Psoas muscle (tissue), 8 donors: ENCODE results near the gene KDM1A. TPM values are rescaled to one million over a fixed set of nuclear protein-coding genes. Genes with fewer than 3 reads are reported as not detected.

Experiments
- ATAC-seq, 4 donors: fragments of 200-7000 bp; cut with Tn5 transposase; one replicate each; pipeline ENCODE4 v1.9.1; 2020; ENCODE audit warnings: moderate library complexity in 3 of 4, mild to moderate bottlenecking in 2 of 4
- DNase-seq, 2 donors: peaks; one replicate each; pipeline ENCODE4 v3.0.0-alpha.2; 2020
- H3K27ac ChIP-seq: fragments of 200-600 bp; one replicate; pipeline ENCODE4 v1.8.0; 2022
- H3K27me3 ChIP-seq, 3 donors: fragments of 200-600 bp in 1 of 3; one replicate each; pipeline versions ENCODE4 v1.6.1 to v1.8.0; 2013 to 2022; ENCODE audit warnings: low read length in 2 of 3, mild to moderate bottlenecking in 2 of 3, moderate library complexity in 1 of 3; ENCODE audit not compliant: insufficient read depth in 3 of 3
- H3K36me3 ChIP-seq, 2 donors: fragments of 200-600 bp in 1 of 2; one replicate each; pipeline versions ENCODE4 v1.6.1 to v1.8.0; 2013 to 2022; ENCODE audit warnings: low read depth in 1 of 2, mild to moderate bottlenecking in 1 of 2, moderate library complexity in 1 of 2; ENCODE audit not compliant: insufficient read depth in 1 of 2
- H3K4me1 ChIP-seq: fragments of 200-600 bp; one replicate; pipeline ENCODE4 v1.8.0; 2022
- H3K4me3 ChIP-seq: fragments of 200-600 bp; one replicate; pipeline ENCODE4 v1.8.0; 2022; ENCODE audit warnings: mild to moderate bottlenecking
- H3K9me3 ChIP-seq: fragments of 200-600 bp; one replicate; pipeline ENCODE4 v1.8.0; 2022
- CTCF ChIP-seq: fragments of 200-600 bp; IDR thresholded peaks from one replicate; pipeline ENCODE4 v1.8.0; 2022; ENCODE audit warnings: antibody characterized with exemption
- WGBS, 3 donors: extraction: QIAGEN DNeasy Blood & Tissue Kit; methylation state at CpG; one replicate each; pipeline versions ENCODE4 v1.1.6 to v1.1.7; 2013; 5-methylcytosine and 5-hydroxymethylcytosine counted together
- intact Hi-C, 2 donors: fragments of 100-400 bp; cut with DNase I; formaldehyde crosslinking; loops; one replicate each; pipeline versions ENCODE4 v1.11.0 to v1.14.2; 2022
- polyA plus RNA-seq, 3 donors: library from polyadenylated mRNA; stranded (reverse); fragments of 200-250 nt; gene quantifications; one replicate each; pipeline ENCODE4 v1.2.3, GENCODE V29; 2013
- total RNA-seq, 4 donors: library from RNA; stranded (reverse); fragmentation: NEBNext Ultra II Directional in 2 of 4; extraction: Animal tissue kit (Norgen Biotek cat#: 25700) in 2 of 4; gene quantifications; one replicate each; pipeline versions ENCODE4 v1.2.1 to v1.2.4, GENCODE V29; 2021 to 2023
- donor health status: healthy with polysubstance abuse.
- donor health status: DM: no; HTN: no; CAD: no; lungs with moderate emphysema.
- donor health status: Bipolar disorder and iron deficiency.
- donor health status: healthy.
- donor health status: DM: yes; HTN: yes; CAD: no.
- donor health status: DM: no; HTN: no; CAD: no.
- donor health status: DM: no; HTN: no; CAD: no.
- donor health status: DM: yes; HTN: yes; CAD: no.

KDM1A gene
- total and polyA plus RNA-seq, 7 donors: 29.1 to 49.2 (median 41.5) TPM

DNA sequence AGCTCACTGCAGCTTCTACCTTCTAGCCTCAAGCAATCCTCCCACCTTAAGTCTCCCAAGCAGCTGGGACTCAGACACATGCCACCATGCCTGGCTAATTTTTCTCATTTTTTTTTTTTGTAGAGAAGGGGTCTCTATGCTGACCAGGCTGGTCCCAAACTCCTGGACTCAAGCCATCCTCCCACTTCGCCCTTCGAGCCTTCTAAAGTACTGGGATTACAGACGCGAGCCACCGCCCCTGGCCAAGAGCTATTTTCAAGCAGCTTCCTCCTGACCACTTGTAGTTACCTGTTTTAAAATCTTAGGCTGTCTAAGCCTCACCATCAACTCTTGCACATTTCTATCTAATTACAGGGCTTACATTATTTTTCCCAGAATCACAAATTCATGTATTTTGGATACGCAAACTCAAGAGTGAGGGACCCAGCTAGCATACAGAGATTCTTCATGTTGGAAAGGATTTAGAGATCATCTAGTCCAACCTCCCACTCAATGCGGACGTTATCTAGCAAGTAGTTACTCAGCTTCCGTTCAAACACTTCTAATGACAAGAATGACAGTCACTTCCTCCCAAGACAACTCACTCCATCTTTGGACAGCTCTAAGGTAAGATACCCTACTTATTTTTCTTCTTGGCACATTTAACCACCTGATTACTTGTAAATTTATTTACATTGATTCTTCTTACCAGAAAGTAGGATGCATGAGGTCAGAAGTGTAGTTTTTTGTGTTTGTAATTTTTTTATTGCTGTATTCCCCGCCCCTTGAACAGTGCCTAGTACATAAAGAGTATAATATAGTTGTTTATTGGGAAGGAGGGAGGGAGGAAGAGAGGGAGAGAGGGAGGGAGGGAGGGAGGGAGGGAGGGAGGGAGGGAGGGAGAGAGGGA lies 84.0 kb downstream of the KDM1A start:
- ATAC-seq: no peak
- Histone ChIP-seq H3K27me3 (no peaks in the 10 kb centered on the region), H3K36me3 (peaks cover 0 to 19% of the 10 kb centered on the region in 2 donors), H3K4me3 (no peak overlapping the region), H3K4me1 (peaks cover 37% of the 10 kb centered on the region), H3K27ac (peak overlapping the region; percentile 31), H3K9me3 (no peaks in the 10 kb centered on the region)
- no peak for TF ChIP-seq CTCF
- intact Hi-C loops: no loop called here
- DNase-seq: no peak
- WGBS, 3 donors: 67 to 75% (median 71%) methylated on average over 10 of the region's 10 CpGs

DNA sequence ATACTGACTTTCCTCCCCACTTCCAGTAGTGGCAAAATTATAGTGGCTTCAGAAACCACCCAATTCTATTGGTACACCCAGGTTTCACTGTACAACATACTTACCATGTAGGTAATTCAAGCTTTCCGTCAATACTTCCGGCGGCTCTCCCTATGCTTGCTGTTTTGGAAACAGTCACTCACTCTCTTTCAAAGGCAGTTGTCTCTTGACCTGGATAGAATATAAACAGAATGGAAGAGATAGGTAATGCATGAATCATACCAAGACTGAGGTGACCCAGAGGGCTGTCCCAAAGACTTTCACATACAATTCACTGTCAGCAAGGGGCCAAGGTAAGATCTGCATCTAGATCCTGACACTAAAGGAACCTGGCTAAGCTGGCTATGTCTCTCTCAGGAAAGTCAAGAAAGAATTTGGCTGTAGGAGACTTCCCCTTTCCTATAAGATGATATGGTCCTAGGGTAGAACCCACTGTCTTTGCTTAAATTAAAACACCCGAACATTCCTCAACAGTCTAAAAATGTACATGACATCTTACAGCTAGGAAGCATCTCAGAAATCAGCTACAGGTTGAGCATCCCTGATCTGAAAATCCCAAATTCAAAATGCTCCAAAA lies 89.8 kb downstream of the KDM1A start:
- no peaks in the 10 kb centered on the region for H3K27me3 ChIP-seq
- H3K9me3 ChIP-seq: no peaks in the 10 kb centered on the region
- ATAC-seq (no peak), DNase-seq (no peak)
- WGBS, 3 donors: 84 to 99% (median 94%) methylated on average over 4 of the region's 4 CpGs
- H3K36me3 ChIP-seq: peaks cover 0 to 27% of the 10 kb centered on the region in 2 donors
- no peaks in the 10 kb centered on the region for H3K4me1 ChIP-seq
- intact Hi-C loops: no loop called here
- no peak overlapping the region for H3K4me3 ChIP-seq
- no peak overlapping the region for H3K27ac ChIP-seq
- no peak for TF ChIP-seq CTCF

DNA sequence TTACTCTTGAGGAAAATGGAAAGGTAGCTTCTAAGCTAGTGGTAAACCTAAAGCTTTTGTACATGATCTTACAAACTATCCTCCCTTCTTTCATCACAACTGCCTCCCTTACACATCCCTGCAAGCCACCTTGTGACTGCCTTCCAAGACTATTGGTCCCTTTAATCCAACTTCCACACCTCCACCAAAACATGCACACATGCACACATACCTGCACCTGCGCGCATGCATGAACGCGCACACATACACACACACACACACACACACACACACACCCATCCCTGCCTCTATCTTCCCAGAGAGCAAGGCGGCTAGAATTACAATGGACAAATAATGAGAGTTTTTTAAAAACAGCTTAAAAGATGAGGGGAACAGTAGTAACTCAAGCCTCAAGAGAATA lies 91.1 kb downstream of the KDM1A start:
- H3K36me3 ChIP-seq: peaks cover 0 to 27% of the 10 kb centered on the region in 2 donors
- intact Hi-C loops: loop anchor here in 1 of 2 donors (5.0 kb wide), 1 partner anchor 37 kb away; no protein-coding TSS in a partner anchor
- no peaks in the 10 kb centered on the region for H3K4me1 ChIP-seq
- H3K4me3 ChIP-seq: no peak overlapping the region
- no peaks in the 10 kb centered on the region for H3K27me3 ChIP-seq
- no peak for DNase-seq
- TF ChIP-seq CTCF: no peak
- ATAC-seq: no peak
- no peaks in the 10 kb centered on the region for H3K9me3 ChIP-seq
- WGBS, 3 donors: 98 to 99% (median 99%) methylated on average over 5 of the region's 5 CpGs
- no peak overlapping the region for H3K27ac ChIP-seq

GRCh38 chr1:23111600-23112535 lies 92.6 kb downstream of the KDM1A start:
- Histone ChIP-seq H3K27me3 (no peaks in the 10 kb centered on the region), H3K4me1 (no peaks in the 10 kb centered on the region), H3K9me3 (no peaks in the 10 kb centered on the region), H3K4me3 (no peak overlapping the region), H3K36me3 (peaks cover 0 to 20% of the 10 kb centered on the region in 2 donors), H3K27ac (no peak overlapping the region)
- 80 to 85% (median 83%) methylated on average over 6 of the region's 6 CpGs for WGBS, 3 donors
- no peak for ATAC-seq
- intact Hi-C loops: loop anchor here in 1 of 2 donors (5.0 kb wide), 1 partner anchor 35 kb away; no protein-coding TSS in a partner anchor
- TF ChIP-seq CTCF: no peak
- DNase-seq: no peak
